ENCODE data around the gene DNM1L. TPM values are rescaled to one million over a fixed set of nuclear protein-coding genes. Genes with fewer than 3 reads are reported as not detected.

Gene DNM1L
- total RNA-seq, 1 experiment from 2014 or later: 79.8 TPM

DNA sequence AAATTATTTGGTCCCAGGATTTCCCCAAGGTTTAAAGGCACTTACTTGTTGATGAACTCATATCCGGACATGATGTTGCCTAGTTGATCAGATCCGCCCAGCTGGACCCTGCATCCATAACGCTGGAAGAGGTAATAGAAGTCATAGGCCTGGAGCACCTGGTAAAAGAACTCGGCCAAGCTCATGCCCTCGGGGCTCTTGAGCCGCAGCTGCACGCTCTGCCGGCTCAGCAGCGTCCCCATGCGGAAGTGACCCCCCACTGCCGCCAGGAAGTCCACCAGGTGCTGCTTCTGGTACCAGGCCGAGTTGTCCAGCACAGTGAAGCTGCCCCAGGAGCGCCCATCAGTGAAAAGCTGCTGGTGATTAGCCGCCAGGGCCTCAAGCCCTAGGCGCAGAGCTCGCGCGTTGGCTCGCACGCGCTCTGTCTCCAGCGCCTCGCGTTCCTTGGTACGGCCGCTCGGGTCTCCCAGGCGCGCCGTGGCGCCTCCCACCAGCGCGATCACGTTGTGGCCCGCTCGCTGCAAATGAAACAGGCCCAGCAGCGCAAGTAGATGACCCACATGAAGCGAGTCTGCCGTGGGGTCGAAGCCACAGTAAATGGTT is 76.1 kb downstream of the DNM1L start:
- Mint-ChIP-seq H3K27me3 (ENCODE audit: low read depth) (peaks cover 2% of the 10 kb centered on the region; the same call in 1 of the 2 replicates), H3K36me3 (ENCODE audit: insufficient read depth in 1 of 3, low read depth in 3 of 3) (peaks cover 22 to 40% (median 35%) of the 10 kb centered on the region in 3 experiments; a peak in 6 of 7 replicates), H3K4me3 (peak overlapping the region; percentile 91 to 94), H3K27ac (peak overlapping the region; percentile 97 to 99 (median 99)), H3K4me1 (peaks cover 16% of the 10 kb centered on the region in 2 experiments), H3K9me3 (no peaks in the 10 kb centered on the region)
- DNase-seq: peak; percentile 96
- H2BK5ac ChIP-seq (ENCODE audit: insufficient read length, low read length): peak overlapping the region; percentile 55
- H3K9ac ChIP-seq (ENCODE audit: extremely low read depth, insufficient read length, low read length): peak overlapping the region; percentile 91
- H2AK5ac ChIP-seq (ENCODE audit: insufficient read length, low read length): no peak overlapping the region
- no peak overlapping the region for H3K23ac ChIP-seq (ENCODE audit: insufficient read length, low read depth, low read length)
- no peak overlapping the region for H3T11ph ChIP-seq (ENCODE audit: low read length)
- H3K23me2 ChIP-seq (ENCODE audit: insufficient read length, low read depth, low read length, poor library complexity, severe bottlenecking): peaks cover 9% of the 10 kb centered on the region
- no peaks in the 10 kb centered on the region for H3K79me2 ChIP-seq (ENCODE audit: insufficient read depth, low read length)
- no peak overlapping the region for H3K56ac ChIP-seq (ENCODE audit: insufficient read length, low read depth, low read length)
- H3K79me1 ChIP-seq (ENCODE audit: insufficient read depth, low read depth, low read length, poor library complexity, severe bottlenecking): no peaks in the 10 kb centered on the region
- H3K4ac ChIP-seq (ENCODE audit: low read depth, low read length): peak overlapping the region; percentile 55; the same call in 1 of the 2 replicates
- TF ChIP-seq, protein P1, sequence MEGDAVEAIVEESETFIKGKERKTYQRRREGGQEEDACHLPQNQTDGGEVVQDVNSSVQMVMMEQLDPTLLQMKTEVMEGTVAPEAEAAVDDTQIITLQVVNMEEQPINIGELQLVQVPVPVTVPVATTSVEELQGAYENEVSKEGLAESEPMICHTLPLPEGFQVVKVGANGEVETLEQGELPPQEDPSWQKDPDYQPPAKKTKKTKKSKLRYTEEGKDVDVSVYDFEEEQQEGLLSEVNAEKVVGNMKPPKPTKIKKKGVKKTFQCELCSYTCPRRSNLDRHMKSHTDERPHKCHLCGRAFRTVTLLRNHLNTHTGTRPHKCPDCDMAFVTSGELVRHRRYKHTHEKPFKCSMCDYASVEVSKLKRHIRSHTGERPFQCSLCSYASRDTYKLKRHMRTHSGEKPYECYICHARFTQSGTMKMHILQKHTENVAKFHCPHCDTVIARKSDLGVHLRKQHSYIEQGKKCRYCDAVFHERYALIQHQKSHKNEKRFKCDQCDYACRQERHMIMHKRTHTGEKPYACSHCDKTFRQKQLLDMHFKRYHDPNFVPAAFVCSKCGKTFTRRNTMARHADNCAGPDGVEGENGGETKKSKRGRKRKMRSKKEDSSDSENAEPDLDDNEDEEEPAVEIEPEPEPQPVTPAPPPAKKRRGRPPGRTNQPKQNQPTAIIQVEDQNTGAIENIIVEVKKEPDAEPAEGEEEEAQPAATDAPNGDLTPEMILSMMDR (conservative IDR thresholded peaks at IDR 0.05): peak; percentile 95
- peak overlapping the region; percentile 90 for H4K5ac ChIP-seq (ENCODE audit: insufficient read length, low read depth, low read length)
- H2BK120ac ChIP-seq (ENCODE audit: low read depth, low read length, poor library complexity, severe bottlenecking): peak overlapping the region; percentile 30
- no peak overlapping the region for H2AFZ ChIP-seq (ENCODE audit: low read length)
- peak overlapping the region; percentile 92 for H3K14ac ChIP-seq (ENCODE audit: insufficient read depth, low read length)
- peak overlapping the region; percentile 90 for H3K4me2 ChIP-seq (ENCODE audit: insufficient read depth, insufficient read length, low read length)
- no peaks in the 10 kb centered on the region for H4K20me1 ChIP-seq (ENCODE audit: control insufficient read depth, insufficient read depth, insufficient read length)
- H3K18ac ChIP-seq (ENCODE audit: insufficient read length, low read depth, low read length): peak overlapping the region; percentile 81
- no peak overlapping the region for H4K91ac ChIP-seq (ENCODE audit: insufficient read length, low read depth, low read length)
- H3K9me3 ChIP-seq (ENCODE audit: control insufficient read depth, low read depth, low read length): no peaks in the 10 kb centered on the region
- no CpG with 5 or more reads among the region's 40 CpGs for WGBS (ENCODE audit: extremely low coverage, insufficient read length, low lambda C conversion rate)
- H4K8ac ChIP-seq (replicated peaks; ENCODE audit: insufficient read length, low read depth, low read length): peak overlapping the region; percentile 87
- H3K27me3 ChIP-seq (ENCODE audit: insufficient read depth, low read length): no peaks in the 10 kb centered on the region
- no peak overlapping the region for H2BK12ac ChIP-seq (ENCODE audit: insufficient read length, low read depth, low read length)
- no peak overlapping the region for H2BK20ac ChIP-seq (ENCODE audit: low read depth, low read length, poor library complexity, severe bottlenecking)
- peaks cover 2% of the 10 kb centered on the region; the same call in 1 of the 2 replicates for H3K4me1 ChIP-seq (ENCODE audit: insufficient read depth, low read length)
- no peak overlapping the region for H3K27ac ChIP-seq (ENCODE audit: insufficient read length, low read depth, low read length)
- no peak overlapping the region for H2BK15ac ChIP-seq (ENCODE audit: low read depth, low read length)

All from H9 (cell line).